Measurements from ENCODE around the gene AMHR2. TPM values are rescaled to one million over a fixed set of nuclear protein-coding genes. Genes with fewer than 3 reads are reported as not detected.

AMHR2 gene
- total and polyA plus RNA-seq, 9 of the 15 experiments (the other 6 are each of a cell fraction or from before 2014, with no cell fraction given), result 8.9 to 49.7 (median 19.3) TPM

- H3K4me2 ChIP-seq (ENCODE audit: insufficient read depth, low read length), result no peak overlapping the region
- in situ Hi-C loops (cut with MboI) (no loop called here), intact Hi-C loops (cut with micrococcal nuclease) (loop anchor here (1.0 kb wide), 1 partner anchor 99 kb away; no protein-coding TSS in a partner anchor)
- H3K79me2 ChIP-seq (ENCODE audit: control insufficient read depth, insufficient read depth, low read length), result peaks cover 38% of the 10 kb centered on the region
- no peaks in the 10 kb centered on the region for H3K9me3 ChIP-seq (replicated peaks; ENCODE audit: control insufficient read depth, insufficient read depth, low read depth, low read length)
- ATAC-seq, result no peak
- peaks cover 0 to 17% of the 10 kb centered on the region in 2 experiments; a peak in 3 of 5 replicates for H3K4me1 ChIP-seq (replicated peaks in 1 of 2; ENCODE audit: control insufficient read depth in 2 of 2, insufficient read depth in 2 of 2, low read length in 2 of 2)
- no peak overlapping the region for H3K4me3 ChIP-seq
- H3K27ac ChIP-seq (ENCODE audit: extremely low read depth, low read depth, low read length), result no peak overlapping the region
- H2AFZ ChIP-seq (ENCODE audit: low read depth, low read length), result no peak overlapping the region
- POLR2A ChIA-PET, result interaction anchor here (0.7 to 2.1 kb wide), 4 partner anchors 10 to 130 kb away, joined by 3 to 11 read pairs (median 3); partner anchors contain the start of gene PRR13
- no peaks in the 10 kb centered on the region for H3K27me3 ChIP-seq (ENCODE audit: control insufficient read depth in 2 of 2, insufficient read depth in 2 of 2, low read length in 2 of 2)
- peaks cover 28% of the 10 kb centered on the region for H4K20me1 ChIP-seq (replicated peaks; ENCODE audit: control insufficient read depth, insufficient read depth, low read length)
- BruUV-seq (replicated peaks), result no TSS peak
- no peak for DNase-seq (ENCODE audit: extremely low read depth in 1 of 4, low spot score in 3 of 4)
- H3K36me3 ChIP-seq (ENCODE audit: control insufficient read depth, insufficient read depth, low read length), result peaks cover 46% of the 10 kb centered on the region
- 57% methylated on average over 7 of the region's 7 CpGs for WGBS (ENCODE audit: insufficient coverage, low coverage, missing lambda C conversion rate)
- H3K9me1 ChIP-seq (ENCODE audit: control insufficient read depth, insufficient read depth, low read length), result peaks cover 4% of the 10 kb centered on the region
- TF ChIP-seq MYBL2 (IDR thresholded peaks at IDR 0.05; ENCODE audit: low read depth) (no peak), MYBL2 (CRISPR knock-in tag; IDR thresholded peaks at IDR 0.05; ENCODE audit: borderline replicate concordance) (no peak), ZNF316 (IDR thresholded peaks at IDR 0.05) (no peak), BRF1 (IDR thresholded peaks at IDR 0.05; ENCODE audit: borderline replicate concordance, extremely low read depth, insufficient read length) (no peak)
- no peak overlapping the region for H3K9ac ChIP-seq (ENCODE audit: insufficient read depth in 1 of 2, low read depth in 2 of 2, low read length in 2 of 2)
- no peak for FAIRE-seq
- CTCF ChIA-PET (ENCODE audit: low intra/inter-chr PET ratio), result no interaction called here
Measured at GRCh38 chr12:53450936-53451335, 27.3 kb downstream of the AMHR2 start.

GRCh38 chr12:53451661-53452158 is 28.1 kb downstream of the AMHR2 start, which contains the start of gene PCBP2:
Gene PCBP2, plus strand, starts transcription at chr12:53452102. Its CDS starts 2,699 bp downstream, at chr12:53454801.
- peak within 1 kb of the TSS; percentile 98 for H3K27ac ChIP-seq (ENCODE audit: extremely low read depth, low read depth, low read length)
- H3K36me3 ChIP-seq (ENCODE audit: control insufficient read depth, insufficient read depth, low read length), result peaks cover 48% of the 10 kb centered on the region
- H3K9me3 ChIP-seq (replicated peaks; ENCODE audit: control insufficient read depth, insufficient read depth, low read depth, low read length), result no peaks in the 10 kb centered on the region
- peaks cover 4% of the 10 kb centered on the region for H3K9me1 ChIP-seq (ENCODE audit: control insufficient read depth, insufficient read depth, low read length)
- FAIRE-seq (peak; percentile 98), DNase-seq (ENCODE audit: extremely low read depth in 1 of 4, low spot score in 3 of 4) (peak; percentile 95 to 99 (median 96)), ATAC-seq (peak; percentile 94)
- WGBS (ENCODE audit: insufficient coverage, low coverage, missing lambda C conversion rate), result 2% methylated on average over 24 of the region's 32 CpGs
- peaks cover 46% of the 10 kb centered on the region for H3K79me2 ChIP-seq (ENCODE audit: control insufficient read depth, insufficient read depth, low read length)
- peak within 1 kb of the TSS; percentile 91 to 100 for H3K9ac ChIP-seq (ENCODE audit: insufficient read depth in 1 of 2, low read depth in 2 of 2, low read length in 2 of 2)
- no TSS peak for BruUV-seq (replicated peaks)
- CTCF ChIA-PET (ENCODE audit: low intra/inter-chr PET ratio), result interaction anchor here (1.6 to 1.9 kb wide), 2 partner anchors 99 to 127 kb away, joined by 6 to 7 read pairs; no protein-coding TSS in a partner anchor
- intact Hi-C loops (cut with micrococcal nuclease) (loop anchor here (1.0 kb wide), 1 partner anchor 99 kb away; no protein-coding TSS in a partner anchor), in situ Hi-C loops (cut with MboI) (no loop called here)
- peak within 1 kb of the TSS; percentile 84 for H3K4me2 ChIP-seq (ENCODE audit: insufficient read depth, low read length)
- H2AFZ ChIP-seq (ENCODE audit: low read depth, low read length), result peak within 1 kb of the TSS; percentile 41
- no peaks in the 10 kb centered on the region for H3K27me3 ChIP-seq (ENCODE audit: control insufficient read depth in 2 of 2, insufficient read depth in 2 of 2, low read length in 2 of 2)
- POLR2A ChIA-PET, result interaction anchor here (0.7 to 2.1 kb wide), 4 partner anchors 11 to 131 kb away, joined by 3 to 11 read pairs (median 3); partner anchors contain the start of gene PRR13
- H3K4me3 ChIP-seq, result peak within 1 kb of the TSS; percentile 98
- peaks cover 28% of the 10 kb centered on the region for H4K20me1 ChIP-seq (replicated peaks; ENCODE audit: control insufficient read depth, insufficient read depth, low read length)
- peaks cover 0 to 17% of the 10 kb centered on the region in 2 experiments; a peak in 3 of 5 replicates for H3K4me1 ChIP-seq (replicated peaks in 1 of 2; ENCODE audit: control insufficient read depth in 2 of 2, insufficient read depth in 2 of 2, low read length in 2 of 2)
- TF ChIP-seq BRD9 (IDR thresholded peaks at IDR 0.05; ENCODE audit: low read depth, partially characterized antibody) (peak; percentile 60), LEF1 (IDR thresholded peaks at IDR 0.05) (peak; percentile 66), ZBTB12 (CRISPR knock-in tag; IDR thresholded peaks at IDR 0.05) (peak; percentile 81), ATF1 (CRISPR knock-in tag; IDR thresholded peaks at IDR 0.05) (peak; percentile 83), ATF1 (tag; IDR thresholded peaks at IDR 0.05) (peak; percentile 96), E2F8 (IDR thresholded peaks at IDR 0.05; ENCODE audit: low read depth, partially characterized antibody) (peak; percentile 93), SMAD1 (IDR thresholded peaks at IDR 0.05; ENCODE audit: low read depth, low read length, partially characterized antibody) (peak; percentile 42)

Data from K562 (cell line).